K562 (cell line): ENCODE results near the gene HSD11B2.

Experiments used
- BRD4 ChIP-seq: fragments of 200-600 bp; sonication (generic); IDR thresholded peaks from 2 replicates; pipeline ENCODE4 v1.6.1; 2017; ENCODE audit warnings: inconsistent platforms
- CHCHD3 ChIP-seq: fragments of 250-450 bp; sonication (Bioruptor Pico); IDR thresholded peaks from 2 replicates; pipeline ENCODE4 v2.1.2; 2022; ENCODE audit warnings: mild to moderate bottlenecking
- CHD2 ChIP-seq: IDR thresholded peaks from 2 replicates; pipeline ENCODE4 v1.6.1; 2011; ENCODE audit warnings: low read depth, low read length
- CTCF ChIP-seq, 3 experiments: IDR thresholded peaks in 2 of 3; conservative IDR thresholded peaks in 1 of 3; 2 replicates each; pipeline ENCODE4 v1.5.1; 2011 to 2012; ENCODE audit warnings: low read length in 3 of 3, mild to moderate bottlenecking in 3 of 3, control low read depth in 2 of 3, improper control_type of control experiment in 1 of 3, inconsistent platforms in 1 of 3, low read depth in 1 of 3, mixed read lengths in 1 of 3, moderate library complexity in 1 of 3; ENCODE audit not compliant: insufficient read depth in 2 of 3
- DNMT1 ChIP-seq: fragments of 450-650 bp; IDR thresholded peaks from 2 replicates; pipeline ENCODE4 v1.6.1; 2016; ENCODE audit warnings: antibody characterized with exemption, mild to moderate bottlenecking
- HMGN3 ChIP-seq: IDR thresholded peaks from 2 replicates; pipeline ENCODE4 v1.6.1; 2011; ENCODE audit warnings: borderline replicate concordance, low read depth, mild to moderate bottlenecking, mixed read lengths, low read length; ENCODE audit not compliant: insufficient read length; ENCODE audit errors: extremely low read depth
- PRDM10 ChIP-seq: fragments of 450-650 bp; IDR thresholded peaks from 2 replicates; pipeline ENCODE4 v1.6.1; 2018; ENCODE audit not compliant: partially characterized antibody
- ZBTB7A ChIP-seq: IDR thresholded peaks from 2 replicates; pipeline ENCODE4 v1.6.1; 2011; ENCODE audit warnings: low read depth, mild to moderate bottlenecking, low read length, moderate library complexity, borderline replicate concordance; ENCODE audit not compliant: control insufficient read depth
- ZC3H4 ChIP-seq: sonication (generic); formaldehyde crosslinking; IDR thresholded peaks from 2 replicates; pipeline ENCODE4 v1.9.0; 2021; ENCODE audit warnings: missing genetic modification reagents, borderline replicate concordance
- ZNF318 ChIP-seq, 2 experiments: fragments of 450-650 bp; IDR thresholded peaks; 2 replicates each; pipeline ENCODE4 v1.6.1; 2016; ENCODE audit warnings: mild to moderate bottlenecking in 2 of 2, borderline replicate concordance in 1 of 2, low read depth in 1 of 2, moderate library complexity in 1 of 2

- no peak for TF ChIP-seq ZNF318 (IDR thresholded peaks at IDR 0.05; ENCODE audit: borderline replicate concordance in 1 of 2, low read depth in 1 of 2)
- no peak for TF ChIP-seq HMGN3
- no peak for TF ChIP-seq BRD4
- peak in 1 of 3 experiments; percentile 1; a peak in 1 of 6 replicates for TF ChIP-seq CTCF (IDR thresholded peaks at IDR 0.05 in 2 of 3, conservative IDR thresholded peaks at IDR 0.05 in 1 of 3; ENCODE audit: insufficient read depth in 2 of 3, low read depth in 1 of 3, low read length in 3 of 3)
- TF ChIP-seq DNMT1 = no peak
- TF ChIP-seq ZC3H4 (CRISPR knock-in tag) = no peak
- TF ChIP-seq CHCHD3 (CRISPR knock-in tag) = no peak
- no peak for TF ChIP-seq CHD2
- no peak for TF ChIP-seq PRDM10
- TF ChIP-seq ZBTB7A = no peak
Observed at GRCh38 chr16:67444259-67445125, 13.6 kb downstream of the HSD11B2 start.
